ENCODE data around the gene OR52I1.

OR52I1 gene

DNA sequence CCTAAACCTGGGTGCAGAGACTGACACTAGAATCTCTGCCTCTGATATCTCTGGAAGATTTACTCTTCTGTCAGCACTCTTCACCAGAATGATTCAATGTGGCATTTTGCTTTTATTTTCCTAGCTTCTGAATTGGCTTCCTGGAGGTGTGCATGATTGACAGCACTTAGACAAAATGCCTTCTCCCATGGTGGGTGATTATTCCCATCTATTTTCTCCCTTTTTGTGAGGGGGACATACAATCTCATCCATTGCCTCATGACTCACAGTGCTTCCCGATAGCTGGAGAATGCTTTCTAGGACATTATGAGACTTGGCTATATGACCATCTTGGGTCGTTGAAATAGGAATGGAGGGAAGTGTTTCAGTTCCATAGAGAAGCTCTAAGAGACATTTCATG, 18.1 kb downstream of the OR52I1 start:
- DNase-seq (ENCODE audit: low spot score) = no peak

DNA sequence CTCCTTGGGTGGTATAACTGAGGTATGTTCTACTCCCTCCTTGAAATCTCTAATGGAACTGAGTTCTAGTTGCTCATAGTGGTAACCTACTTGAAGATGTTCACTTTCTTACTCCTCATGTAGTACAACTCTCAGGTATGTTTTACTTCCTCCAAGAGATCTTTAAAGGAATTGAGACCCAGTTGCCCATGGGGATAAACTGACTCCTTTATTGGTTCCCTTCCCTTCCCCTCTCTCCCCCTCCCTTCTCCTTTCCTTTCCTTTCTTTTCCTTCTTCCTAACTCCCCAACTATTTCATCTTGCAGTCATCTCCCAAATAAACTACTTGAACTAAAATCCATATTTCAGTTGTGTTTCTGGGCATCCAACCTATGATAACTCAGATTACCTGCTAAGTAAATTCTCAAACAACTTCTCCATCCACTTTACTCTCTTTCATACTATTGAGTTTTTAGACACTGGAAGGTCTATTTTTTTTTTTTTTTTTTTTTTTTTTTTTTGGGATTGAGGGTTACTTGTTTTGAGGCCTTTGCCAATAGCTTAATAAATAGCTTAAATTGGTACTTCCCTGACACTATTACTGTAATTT, 22.1 kb downstream of the OR52I1 start:
- DNase-seq (ENCODE audit: low spot score) = no peak

DNA sequence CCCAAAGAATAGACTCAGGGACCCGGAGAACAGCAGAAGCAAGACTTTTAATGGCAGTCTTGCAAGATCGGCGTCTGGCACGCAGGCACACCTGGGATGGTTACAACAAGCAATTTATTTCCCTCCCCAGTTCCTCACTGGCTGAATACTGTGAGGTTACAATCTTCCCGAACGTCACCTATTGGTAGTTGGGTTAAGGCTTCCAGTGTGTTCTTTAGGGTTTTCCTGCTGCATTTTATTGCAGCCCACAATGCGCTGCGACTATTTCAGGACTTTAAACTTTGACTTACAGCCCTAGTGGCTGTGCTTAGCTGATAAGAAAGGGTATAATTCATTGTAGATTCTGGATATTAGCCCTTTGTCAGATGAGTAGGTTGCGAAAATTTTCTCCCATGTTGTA, 25.7 kb downstream of the OR52I1 start:
- no peak for DNase-seq (ENCODE audit: low spot score)

DNA sequence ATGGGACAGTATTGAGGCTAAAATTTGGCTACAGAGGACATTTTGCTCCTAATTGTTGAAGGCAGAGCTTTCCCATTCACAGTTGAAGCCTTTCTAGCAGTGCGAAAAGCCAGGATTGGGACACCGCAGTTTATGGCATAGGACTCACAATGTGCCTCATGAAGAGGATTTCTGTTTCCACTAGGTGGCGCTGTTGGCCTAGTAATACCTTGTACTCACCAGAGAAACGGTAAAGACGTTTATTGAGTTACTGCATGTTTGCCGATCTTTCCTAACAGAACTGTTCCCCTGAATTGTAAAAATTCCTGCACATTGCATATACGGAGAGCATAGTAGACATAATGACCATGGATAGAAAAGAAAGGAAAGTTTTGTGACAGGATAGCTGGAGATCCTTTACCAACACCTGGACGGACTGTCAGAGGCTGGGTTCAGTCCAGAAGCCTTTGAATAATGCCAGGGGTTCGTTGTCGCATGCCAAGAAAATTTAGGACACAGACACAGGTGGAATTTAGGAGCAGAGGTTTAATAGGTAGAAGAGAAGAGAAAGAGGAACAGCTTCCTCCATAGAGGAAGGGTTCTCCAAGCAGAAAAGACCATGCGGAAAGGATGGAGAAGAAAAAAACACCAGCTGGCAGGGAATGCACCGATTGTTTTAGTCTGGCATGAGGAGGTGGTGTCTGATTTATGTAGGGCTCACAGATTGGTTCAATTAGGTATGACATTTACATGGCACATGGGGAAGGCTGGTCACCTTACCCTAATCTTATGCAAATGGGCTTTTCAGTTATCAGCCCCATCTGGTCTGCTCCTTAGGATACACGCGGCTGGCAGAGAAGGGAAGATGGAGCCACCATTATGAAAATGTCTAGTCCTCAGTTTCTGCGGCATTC, 32.6 kb downstream of the OR52I1 start:
- no peak for DNase-seq (ENCODE audit: low spot score)

DNA sequence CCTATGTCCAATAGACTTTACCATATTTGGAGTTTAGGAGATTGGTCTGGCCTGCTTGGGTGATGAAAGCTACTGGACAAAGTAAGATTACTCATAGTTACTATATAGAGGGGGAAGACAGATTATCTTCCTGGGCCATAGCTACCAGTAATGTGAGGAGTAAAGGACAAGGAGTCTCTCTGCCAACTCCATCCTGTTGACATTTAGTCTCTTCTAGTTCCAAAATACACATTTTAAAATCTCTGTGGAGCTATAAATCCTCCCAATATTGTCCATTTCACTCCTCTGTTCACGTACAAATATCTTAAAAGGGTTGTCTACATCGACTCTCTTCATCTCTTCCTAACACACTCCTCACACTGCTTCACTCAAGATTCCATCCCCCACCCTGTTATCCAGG, 42.3 kb downstream of the OR52I1 start:
- no peak for DNase-seq (ENCODE audit: low spot score)

DNA sequence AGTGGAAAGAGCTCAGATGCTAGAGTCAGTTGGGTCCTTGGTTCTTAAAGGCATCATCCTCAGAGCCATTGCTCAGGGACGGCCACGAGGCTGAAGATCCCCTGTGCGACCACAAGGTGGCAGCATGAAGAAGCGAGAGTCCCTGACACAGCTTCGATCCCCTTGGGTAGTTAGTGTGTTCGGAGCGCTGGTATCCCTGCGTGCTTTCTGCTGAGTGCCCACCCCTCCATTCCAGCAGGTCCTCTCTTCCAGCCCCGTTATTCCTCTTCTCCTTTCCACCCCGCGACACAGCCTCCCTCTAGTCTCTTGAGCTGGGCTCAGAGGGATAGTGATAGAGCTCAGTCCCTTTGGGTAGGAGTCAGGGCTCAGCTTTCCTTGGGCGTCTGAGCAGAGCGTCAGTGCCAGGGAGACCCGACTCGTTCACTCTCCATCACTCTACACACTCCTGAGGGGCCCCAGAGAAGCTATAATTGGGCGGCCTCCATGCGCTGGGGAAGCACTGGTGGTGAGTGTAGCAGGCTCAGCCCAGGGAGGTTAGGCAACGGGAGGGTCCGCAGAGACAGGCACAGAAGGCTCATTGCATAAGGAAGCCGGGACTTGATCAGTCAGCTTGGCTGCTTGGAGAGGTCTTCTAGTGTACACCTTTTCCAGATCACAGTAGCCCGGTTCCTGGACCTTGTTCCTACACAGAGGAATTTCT, 43.3 kb downstream of the OR52I1 start, which contains the start of gene OR51D1:
Gene OR51D1, plus strand, starts transcription at position 516 of the 700 bp plus-strand sequence. CDS start 2,314 bp downstream, outside the sequence.
- peak; percentile 38 for DNase-seq (ENCODE audit: low spot score)

DNA sequence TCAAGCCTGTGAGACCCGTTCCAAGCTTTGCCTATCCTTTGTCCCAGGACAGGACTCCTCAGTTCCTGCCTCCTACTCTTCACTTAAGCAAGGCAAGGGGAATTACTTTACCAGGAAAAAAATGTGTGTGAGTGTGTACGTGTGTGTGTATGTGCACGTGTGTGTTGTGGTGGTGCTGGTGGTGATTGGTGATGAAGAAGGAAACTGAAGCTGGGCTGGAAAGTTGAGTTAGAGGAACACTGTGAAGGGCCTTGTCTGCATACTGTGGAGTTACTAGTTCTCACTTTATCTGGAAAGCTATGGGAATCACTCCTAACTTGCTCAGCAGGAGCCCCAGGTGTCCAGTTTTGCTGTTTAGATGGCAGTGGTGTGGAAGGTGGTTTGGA, 43.8 kb downstream of the OR52I1 start:
- DNase-seq (ENCODE audit: low spot score) = no peak

DNA sequence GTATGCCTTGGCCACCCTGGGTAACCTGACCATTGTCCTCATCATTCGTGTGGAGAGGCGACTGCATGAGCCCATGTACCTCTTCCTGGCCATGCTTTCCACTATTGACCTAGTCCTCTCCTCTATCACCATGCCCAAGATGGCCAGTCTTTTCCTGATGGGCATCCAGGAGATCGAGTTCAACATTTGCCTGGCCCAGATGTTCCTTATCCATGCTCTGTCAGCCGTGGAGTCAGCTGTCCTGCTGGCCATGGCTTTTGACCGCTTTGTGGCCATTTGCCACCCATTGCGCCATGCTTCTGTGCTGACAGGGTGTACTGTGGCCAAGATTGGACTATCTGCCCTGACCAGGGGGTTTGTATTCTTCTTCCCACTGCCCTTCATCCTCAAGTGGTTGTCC, 46.1 kb downstream of the OR52I1 start:
- no peak for DNase-seq (ENCODE audit: low spot score)

- DNase-seq (ENCODE audit: low spot score) = no peak
Measured at GRCh38 chr11:4641501-4641900, 47.7 kb downstream of the OR52I1 start.

DNA sequence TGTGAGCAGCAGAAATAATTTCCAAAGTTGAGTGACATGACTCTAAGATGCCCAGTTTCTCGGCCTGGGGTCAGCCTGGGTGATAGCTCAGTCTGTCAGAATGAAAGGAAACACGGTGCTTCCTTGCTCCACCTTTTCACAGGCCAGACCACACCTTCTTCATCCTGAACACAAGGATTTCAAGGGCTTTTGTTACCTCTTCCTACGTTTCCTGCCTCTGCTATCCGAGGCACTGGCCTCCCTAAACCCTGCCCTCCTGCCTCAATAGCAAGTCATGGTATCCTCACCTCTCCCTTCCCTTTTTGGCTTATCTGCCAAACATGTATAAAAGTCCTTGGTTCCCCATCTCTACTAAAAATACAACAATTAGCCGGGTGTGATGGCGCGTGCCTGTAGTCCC, 48.2 kb downstream of the OR52I1 start:
- no peak for DNase-seq (ENCODE audit: low spot score)

DNA sequence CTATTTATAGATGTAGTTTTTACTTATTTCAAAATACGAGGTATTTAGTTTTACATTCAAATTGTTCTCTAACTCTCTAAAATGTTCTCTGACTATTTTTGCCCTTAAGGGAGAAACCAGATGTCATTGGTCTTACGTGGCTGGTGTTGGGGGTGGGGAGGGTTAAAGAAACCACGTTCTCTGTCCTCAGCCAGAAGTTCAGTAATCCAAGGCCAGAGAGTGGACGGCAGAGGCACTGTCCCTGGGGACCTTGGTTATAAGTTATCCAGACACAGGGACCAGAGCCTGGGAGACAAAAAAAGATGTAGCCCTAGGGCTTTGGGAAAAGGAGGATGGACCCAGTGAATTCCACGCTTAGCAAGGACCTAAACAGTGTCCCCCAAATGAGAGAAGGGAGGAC, 49.2 kb downstream of the OR52I1 start:
- DNase-seq (ENCODE audit: low spot score) = no peak

GRCh38 chr11:4643682-4644081, 49.8 kb downstream of the OR52I1 start, which contains the start of gene OR51E1:
Gene OR51E1 (plus strand): TSS chr11:4643982. CDS start chr11:4652527, 8,545 bp downstream.
- no peak for DNase-seq (ENCODE audit: low spot score)

GRCh38 chr11:4644233-4644632, 50.4 kb downstream of the OR52I1 start:
- DNase-seq (ENCODE audit: low spot score) = no peak
